GM12801 (cell line): Measurements from ENCODE around the gene PRKCI.

Source experiments
- CTCF ChIP-seq: IDR thresholded peaks from one replicate; pipeline ENCODE4 v1.5.1; 2011; ENCODE audit warnings: control low read depth; ENCODE audit not compliant: insufficient read length; ENCODE audit errors: extremely low read depth

PRKCI gene

GRCh38 chr3:170196833-170197232, 25.4 kb upstream of the PRKCI start:
- no peak for TF ChIP-seq CTCF

DNA sequence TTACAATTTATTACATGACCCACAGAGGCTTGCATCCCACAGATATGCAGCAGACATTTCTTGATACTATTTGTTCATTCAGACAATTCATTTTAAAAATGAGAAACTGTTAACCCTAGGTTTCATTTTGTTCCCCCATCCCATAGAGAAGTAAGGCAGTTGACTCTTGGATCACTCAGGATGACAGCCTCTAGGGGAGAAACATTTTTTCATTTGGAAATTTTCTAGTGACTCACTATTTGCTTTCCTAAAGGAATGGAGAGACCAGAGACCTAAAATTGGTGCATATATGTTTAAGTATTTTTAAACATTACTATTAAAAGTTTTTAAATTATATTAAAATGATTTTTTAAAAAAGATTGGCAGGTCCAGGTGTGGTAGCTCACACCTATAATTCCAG, 21.2 kb upstream of the PRKCI start:
- TF ChIP-seq CTCF: no peak

DNA sequence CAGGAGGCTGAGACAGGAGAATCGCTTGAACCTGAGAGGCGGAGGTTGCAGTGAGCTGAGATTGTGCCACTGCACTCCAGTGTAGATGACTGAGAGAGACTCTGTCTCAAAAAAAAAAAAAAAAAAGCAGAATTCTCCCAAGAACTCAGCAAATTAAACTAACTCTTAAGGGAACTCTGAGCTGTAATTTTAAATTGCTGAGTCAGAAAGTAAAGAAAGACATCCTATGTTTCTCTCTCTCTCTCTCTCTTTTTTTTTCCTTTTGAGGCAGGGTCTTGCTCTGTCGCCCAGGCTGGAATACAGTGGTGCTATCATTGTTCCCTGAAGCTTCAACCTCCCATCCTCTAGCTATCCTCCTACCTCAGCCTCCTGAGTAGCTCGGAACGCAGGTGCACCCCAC, 20.7 kb upstream of the PRKCI start:
- no peak for TF ChIP-seq CTCF

DNA sequence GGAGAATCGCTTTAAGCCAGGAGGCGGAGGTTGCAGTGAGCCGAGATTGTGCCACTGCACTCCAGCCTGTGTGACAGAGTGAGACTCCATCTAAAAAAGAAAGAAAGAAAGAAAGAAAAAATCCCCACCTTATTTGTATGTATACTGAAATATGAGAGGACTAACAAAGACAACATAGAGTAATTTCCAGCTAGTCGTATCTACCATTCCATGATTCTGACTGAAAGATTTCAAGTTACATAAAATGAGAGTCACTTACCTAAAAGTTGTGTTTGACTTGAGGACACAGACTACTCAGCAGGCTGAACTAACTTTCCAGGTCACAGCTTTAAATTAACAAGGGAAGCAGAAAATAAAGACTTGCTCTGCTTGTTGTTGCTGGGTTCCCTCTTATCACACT, 18.8 kb upstream of the PRKCI start:
- TF ChIP-seq CTCF: no peak

- no peak for TF ChIP-seq CTCF
Observed at GRCh38 chr3:170204023-170204472, 18.2 kb upstream of the PRKCI start.

GRCh38 chr3:170204509-170204908, 17.7 kb upstream of the PRKCI start:
- TF ChIP-seq CTCF: no peak

DNA sequence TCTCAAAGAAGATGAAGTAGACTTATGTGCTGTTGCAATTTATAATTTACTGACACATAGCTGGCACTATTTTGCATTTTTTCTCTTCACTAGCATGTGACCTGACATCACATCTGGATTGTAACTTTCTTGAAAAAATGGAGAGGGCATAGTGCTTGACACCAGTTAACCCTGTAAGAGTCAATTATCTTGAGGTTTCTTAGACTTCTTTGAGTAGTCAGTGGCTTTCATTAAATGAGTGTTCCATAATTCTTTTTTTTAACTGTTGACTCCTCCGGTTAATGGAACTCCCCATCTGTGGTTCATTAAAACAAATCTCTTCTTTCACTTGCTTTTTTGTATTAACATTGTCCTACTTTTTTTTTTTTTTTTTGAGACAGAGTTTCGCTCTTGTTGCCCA, 16.9 kb upstream of the PRKCI start:
- TF ChIP-seq CTCF: no peak

DNA sequence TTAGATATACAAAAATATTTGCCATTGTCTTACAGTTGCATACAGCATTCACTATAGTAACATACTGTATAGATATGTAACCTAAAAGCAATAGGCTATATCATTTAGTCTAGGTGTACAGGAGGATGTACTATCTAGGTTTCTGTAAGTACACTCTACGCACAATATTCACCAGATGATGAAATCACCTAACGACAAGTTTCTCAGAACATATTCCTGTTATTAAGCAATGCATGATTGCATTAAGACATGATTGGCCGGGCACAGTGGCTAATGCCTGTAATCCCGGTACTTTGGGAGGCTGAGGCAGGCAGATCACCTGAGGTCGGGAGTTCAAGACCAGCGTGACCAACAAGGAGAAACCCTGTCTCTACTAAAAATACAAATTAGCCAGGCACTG, 14.5 kb upstream of the PRKCI start:
- TF ChIP-seq CTCF: no peak
